Choroid plexus epithelial cell (primary cell): ENCODE results near the gene PRKAG1.

Source experiments
- DNase-seq: peaks from one replicate; pipeline ENCODE4 v3.0.0-alpha.2; 2010; ENCODE audit warnings: low read depth
- H3K4me3 ChIP-seq: 2 replicates; pipeline ENCODE4 v1.5.1; 2011; ENCODE audit warnings: low read depth, mild to moderate bottlenecking, control low read depth, low read length, moderate library complexity
- TF ChIP-seq, protein P1 (sequence below): conservative IDR thresholded peaks from 2 replicates; pipeline ENCODE4 v1.5.1; 2011; ENCODE audit warnings: low read depth, mild to moderate bottlenecking, control low read depth, inconsistent platforms, low read length, moderate library complexity

PRKAG1 gene

DNA sequence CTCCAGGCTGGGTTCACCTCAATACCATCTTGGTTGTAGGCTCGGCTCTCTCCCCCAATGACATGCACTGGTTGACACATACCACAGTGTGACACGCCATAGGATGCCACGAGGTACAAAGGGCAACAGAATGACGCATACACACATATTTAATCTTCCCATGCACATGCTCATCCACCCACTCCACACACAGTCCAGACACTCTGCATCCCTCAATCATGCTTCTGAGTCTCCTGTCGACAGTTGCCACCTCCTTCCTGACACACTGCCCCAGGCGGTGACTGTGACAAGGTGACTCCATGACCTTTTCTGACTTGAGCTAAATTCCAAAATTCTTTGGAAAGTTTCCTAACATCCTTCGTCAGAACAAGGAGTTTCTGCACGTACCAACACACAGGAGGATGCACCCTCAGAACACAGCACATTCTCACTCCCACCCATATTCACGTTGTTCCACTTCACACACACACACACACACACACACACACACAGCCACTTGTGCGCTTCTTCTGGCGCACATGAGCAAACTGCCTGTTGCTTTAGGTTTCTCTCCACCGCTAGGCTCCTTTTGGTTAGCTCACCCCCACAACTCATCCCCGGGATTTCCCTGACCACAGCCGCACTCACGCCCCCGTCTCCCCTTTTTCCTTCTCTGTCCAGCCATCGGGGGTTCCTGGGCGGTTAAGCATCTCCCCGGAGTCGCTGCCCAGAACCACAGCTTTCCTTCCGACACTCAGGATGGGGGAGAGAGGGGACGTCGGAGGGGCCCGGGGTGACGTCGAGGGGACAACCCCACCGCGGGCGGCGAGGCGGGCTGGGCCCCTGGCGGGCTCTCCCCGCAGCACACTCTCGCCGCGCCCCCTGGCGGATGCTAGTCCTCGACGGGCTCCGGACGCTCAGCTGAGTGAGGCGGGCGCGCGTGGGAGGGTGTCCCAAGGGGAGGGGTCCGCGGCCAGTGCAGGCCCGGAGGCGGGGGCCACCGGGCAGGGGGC lies 41.0 kb downstream of the PRKAG1 start:
- peak; percentile 38 for DNase-seq
- TF ChIP-seq, protein P1, sequence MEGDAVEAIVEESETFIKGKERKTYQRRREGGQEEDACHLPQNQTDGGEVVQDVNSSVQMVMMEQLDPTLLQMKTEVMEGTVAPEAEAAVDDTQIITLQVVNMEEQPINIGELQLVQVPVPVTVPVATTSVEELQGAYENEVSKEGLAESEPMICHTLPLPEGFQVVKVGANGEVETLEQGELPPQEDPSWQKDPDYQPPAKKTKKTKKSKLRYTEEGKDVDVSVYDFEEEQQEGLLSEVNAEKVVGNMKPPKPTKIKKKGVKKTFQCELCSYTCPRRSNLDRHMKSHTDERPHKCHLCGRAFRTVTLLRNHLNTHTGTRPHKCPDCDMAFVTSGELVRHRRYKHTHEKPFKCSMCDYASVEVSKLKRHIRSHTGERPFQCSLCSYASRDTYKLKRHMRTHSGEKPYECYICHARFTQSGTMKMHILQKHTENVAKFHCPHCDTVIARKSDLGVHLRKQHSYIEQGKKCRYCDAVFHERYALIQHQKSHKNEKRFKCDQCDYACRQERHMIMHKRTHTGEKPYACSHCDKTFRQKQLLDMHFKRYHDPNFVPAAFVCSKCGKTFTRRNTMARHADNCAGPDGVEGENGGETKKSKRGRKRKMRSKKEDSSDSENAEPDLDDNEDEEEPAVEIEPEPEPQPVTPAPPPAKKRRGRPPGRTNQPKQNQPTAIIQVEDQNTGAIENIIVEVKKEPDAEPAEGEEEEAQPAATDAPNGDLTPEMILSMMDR = peak; percentile 56
- no peak overlapping the region for H3K4me3 ChIP-seq

DNA sequence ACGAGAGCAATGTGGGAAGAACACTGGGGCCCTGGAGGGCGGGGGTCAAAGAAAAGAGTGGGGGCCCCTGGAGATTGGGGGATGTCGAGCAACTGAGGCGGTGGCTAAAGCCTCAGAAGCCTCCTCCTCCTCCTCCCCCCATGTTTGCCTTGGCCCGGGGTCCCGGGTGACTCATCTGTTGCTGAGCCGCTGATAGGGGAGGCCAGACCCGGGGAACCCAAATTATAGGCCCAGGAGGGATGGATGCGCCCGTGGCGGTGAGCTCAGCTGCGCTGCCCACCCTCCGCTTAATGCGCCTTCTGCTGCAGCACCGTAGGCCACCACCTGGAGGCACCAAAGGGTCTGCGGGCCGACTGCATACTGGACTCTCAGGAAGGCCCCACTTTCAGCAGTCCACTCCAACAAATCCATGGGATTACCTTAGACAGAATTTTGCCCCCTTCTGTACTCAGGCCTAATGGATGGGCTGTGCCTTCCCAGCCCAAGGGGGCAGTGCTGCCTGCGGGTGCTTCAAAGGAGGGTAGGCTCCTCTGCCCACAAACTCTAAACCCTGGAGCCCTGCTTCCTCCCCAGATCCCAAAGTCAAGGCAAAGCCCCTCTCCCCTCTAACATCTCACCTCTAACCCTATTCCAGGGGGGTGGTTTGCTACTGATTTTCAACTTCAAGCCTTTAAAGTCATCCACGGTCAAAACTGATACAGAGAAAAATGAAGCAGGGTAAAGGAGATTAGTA lies 44.5 kb downstream of the PRKAG1 start:
- peak; percentile 73 for DNase-seq
- TF ChIP-seq, protein P1 = peak; percentile 84

DNA sequence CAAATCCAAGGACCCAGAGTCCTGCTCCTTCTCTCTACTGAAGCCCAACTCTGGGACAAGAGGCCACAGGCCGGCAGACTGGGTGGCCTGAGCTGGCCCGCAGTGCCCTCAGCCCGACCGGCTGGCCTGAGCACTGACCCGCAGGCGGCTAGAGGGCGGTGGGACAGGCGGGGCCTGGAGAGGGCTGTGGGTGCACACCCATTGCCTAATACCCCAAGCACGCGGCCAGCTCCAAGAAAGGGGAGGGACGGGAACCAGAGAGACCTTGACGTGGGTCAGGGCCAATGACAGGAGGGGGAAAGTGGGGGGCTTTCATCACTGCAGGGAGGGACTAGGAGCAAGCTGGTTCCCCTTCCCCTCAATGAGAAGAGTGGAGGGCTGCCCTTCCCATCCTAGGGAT lies 45.0 kb downstream of the PRKAG1 start:
- TF ChIP-seq, protein P1 = no peak
- no peak overlapping the region for H3K4me3 ChIP-seq
- DNase-seq = no peak

More for the DNA sequence above, 44.5 kb downstream of the PRKAG1 start:
- no peak overlapping the region for H3K4me3 ChIP-seq

DNA sequence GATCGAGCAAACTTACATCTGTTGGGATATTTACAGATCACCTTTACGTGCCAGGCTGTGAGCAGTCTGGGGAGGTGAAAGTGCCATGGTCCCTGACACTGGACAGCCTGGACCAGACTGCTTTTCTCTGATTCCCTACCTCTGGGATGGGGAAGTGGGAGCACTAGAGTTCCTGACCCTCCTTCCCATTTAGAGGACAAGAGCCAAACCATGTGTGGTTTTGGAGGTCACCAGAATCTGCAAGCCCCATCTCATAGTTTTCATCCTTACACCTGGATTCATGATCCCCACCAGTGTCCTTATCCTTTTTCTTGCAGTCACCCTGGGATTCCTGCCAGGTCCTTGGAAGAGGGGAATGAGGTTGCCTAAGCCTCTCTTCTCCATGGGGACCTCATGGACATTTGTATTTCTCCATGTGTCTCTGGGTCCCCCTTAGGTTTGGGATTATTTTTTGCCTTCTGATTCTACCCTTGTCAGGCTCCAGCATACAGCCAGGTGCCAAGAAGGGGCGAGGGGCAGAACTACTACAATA lies 45.6 kb downstream of the PRKAG1 start:
- DNase-seq = no peak
- no peak overlapping the region for H3K4me3 ChIP-seq
- TF ChIP-seq, protein P1 = no peak

DNA sequence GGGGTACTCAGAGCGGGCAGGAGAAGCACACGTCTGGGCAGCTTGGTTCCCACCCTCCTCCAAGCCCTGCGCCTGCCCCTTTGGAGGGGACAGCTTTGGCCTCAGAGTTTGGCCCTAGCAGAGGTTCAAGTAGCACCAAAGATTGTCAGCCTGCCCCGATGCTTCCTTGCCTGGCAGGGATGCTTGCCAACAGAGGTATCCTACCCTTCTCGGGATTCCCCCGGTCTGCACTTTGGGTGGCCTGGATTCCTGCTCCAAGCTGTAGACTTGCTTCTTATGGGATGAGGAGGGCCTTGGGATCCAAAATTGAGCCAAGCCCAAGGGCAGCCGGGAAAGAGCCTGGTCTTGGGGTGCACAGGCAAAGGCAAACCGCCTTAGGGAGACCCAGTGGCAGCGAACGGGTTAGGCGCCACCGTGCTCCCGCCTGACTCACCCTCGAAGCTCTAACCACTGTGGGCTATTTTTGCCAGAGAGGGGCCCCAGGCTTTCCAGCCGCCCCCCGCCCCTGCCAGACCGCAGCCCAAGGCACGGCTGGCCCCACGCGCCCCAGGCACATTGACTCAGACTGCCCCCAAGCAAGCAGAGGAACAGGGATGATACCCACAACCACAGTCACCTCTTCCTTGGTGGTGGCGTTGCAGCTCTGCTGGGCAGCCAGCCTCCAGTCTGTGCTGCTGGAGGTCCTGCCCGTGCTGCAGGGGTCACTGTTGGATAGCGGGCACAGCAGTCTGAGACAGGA lies 46.2 kb downstream of the PRKAG1 start:
- no peak overlapping the region for H3K4me3 ChIP-seq
- TF ChIP-seq, protein P1 = no peak
- DNase-seq = no peak

DNA sequence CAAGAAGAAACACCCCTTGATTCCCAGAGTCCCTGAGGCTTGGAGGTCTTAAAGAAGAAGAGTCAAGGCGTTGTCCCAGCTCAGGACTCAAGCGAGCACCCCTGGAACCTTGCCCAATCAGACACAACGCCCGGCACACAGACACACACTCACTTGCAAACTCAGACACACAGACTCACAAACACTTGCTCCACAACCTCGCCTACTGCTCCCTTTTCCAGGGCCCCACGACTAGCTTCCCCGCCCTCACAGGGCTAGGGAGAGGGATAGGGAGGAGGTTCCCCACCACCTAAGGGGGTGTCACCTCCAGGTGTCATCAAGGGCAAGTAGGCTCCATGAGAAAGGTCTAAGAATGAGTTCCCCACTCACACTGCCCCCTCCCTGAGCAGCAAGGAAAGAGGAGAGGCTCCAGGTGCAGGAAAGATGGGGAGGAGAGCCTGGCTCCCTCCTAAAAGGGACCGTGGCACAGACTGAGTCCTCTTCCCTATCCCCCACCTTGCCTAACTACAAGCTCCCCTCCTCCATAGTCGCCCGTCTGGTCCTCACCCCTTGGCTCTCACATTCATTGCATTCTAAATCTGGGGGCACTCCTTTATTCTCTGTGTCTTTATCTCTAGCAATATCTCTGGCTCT lies 47.8 kb downstream of the PRKAG1 start:
- no peak for DNase-seq
- H3K4me3 ChIP-seq = no peak overlapping the region
- TF ChIP-seq, protein P1 = no peak
